HG03460 (cell line): Measurements from ENCODE around the gene RAE1.

Experiments
- ATAC-seq: cut with Tn5 transposase; IDR thresholded peaks from one replicate; pipeline ENCODE4 v1.9.1; 2021; ENCODE audit not compliant: unreplicated experiment

RAE1 gene

GRCh38 chr20:57369596-57369995, 18.5 kb downstream of the RAE1 start:
- ATAC-seq = no peak

GRCh38 chr20:57370316-57370715, 19.3 kb downstream of the RAE1 start:
- ATAC-seq = no peak

- ATAC-seq = no peak
These were observed 20.3 kb downstream of the RAE1 start for GRCh38 chr20:57371363-57371762.

GRCh38 chr20:57372157-57372556, 21.1 kb downstream of the RAE1 start:
- ATAC-seq = no peak

- no peak for ATAC-seq
These were observed 21.7 kb downstream of the RAE1 start for GRCh38 chr20:57372581-57373350.

GRCh38 chr20:57374343-57374930, 23.4 kb downstream of the RAE1 start:
- no peak for ATAC-seq

GRCh38 chr20:57374931-57375651, 24.0 kb downstream of the RAE1 start:
- no peak for ATAC-seq

GRCh38 chr20:57375652-57376230, 24.7 kb downstream of the RAE1 start:
- no peak for ATAC-seq

- no peak for ATAC-seq
These were observed 26.3 kb downstream of the RAE1 start for GRCh38 chr20:57377350-57377749.

GRCh38 chr20:57378107-57378506, 27.1 kb downstream of the RAE1 start:
- no peak for ATAC-seq

- no peak for ATAC-seq
These were observed 27.7 kb downstream of the RAE1 start for GRCh38 chr20:57378646-57379262.

- ATAC-seq = no peak
These were observed 28.2 kb downstream of the RAE1 start for GRCh38 chr20:57379263-57379647.

- ATAC-seq = no peak
These were observed 29.2 kb downstream of the RAE1 start for GRCh38 chr20:57380081-57380750.

GRCh38 chr20:57381596-57382503, 30.8 kb downstream of the RAE1 start:
- ATAC-seq = no peak

GRCh38 chr20:57382516-57382915, 31.5 kb downstream of the RAE1 start:
- ATAC-seq = no peak

- ATAC-seq = no peak
These were observed 32.6 kb downstream of the RAE1 start for GRCh38 chr20:57383447-57384347.

- ATAC-seq = no peak
These were observed 33.4 kb downstream of the RAE1 start for GRCh38 chr20:57384486-57384885.

GRCh38 chr20:57384953-57385761, 34.1 kb downstream of the RAE1 start:
- no peak for ATAC-seq
